Upper lobe of left lung (tissue), 6 donors: Measurements from ENCODE around the gene VSIG10L. TPM values are rescaled to one million over a fixed set of nuclear protein-coding genes. Genes with fewer than 3 reads are reported as not detected.
A peak's percentile ranks its signal among the peaks of the same experiment; 100 is the strongest.

Source experiments
- ATAC-seq, 2 donors: fragments of 200-7000 bp; cut with Tn5 transposase; one replicate each; pipeline ENCODE4 v1.9.1; 2022; ENCODE audit warnings: mild to moderate bottlenecking in 2 of 2, moderate library complexity in 2 of 2; ENCODE audit not compliant: low FRiP score in 2 of 2
- DNase-seq, 2 donors: peaks; one replicate each; pipeline ENCODE4 v3.0.0-alpha.2; 2019 to 2020
- H3K27ac ChIP-seq, 4 donors: fragments of 200-600 bp; sonication (generic); one replicate each; pipeline ENCODE4 v1.5.1; 2016 to 2019
- H3K27me3 ChIP-seq, 4 donors: fragments of 200-600 bp; sonication (generic); one replicate each; pipeline ENCODE4 v1.5.1; 2017 to 2019
- H3K36me3 ChIP-seq, 4 donors: fragments of 200-600 bp; sonication (generic); one replicate each; pipeline ENCODE4 v1.5.1; 2016 to 2019
- H3K4me1 ChIP-seq, 4 donors: fragments of 200-600 bp; sonication (generic); one replicate each; pipeline ENCODE4 v1.5.1; 2018 to 2019
- H3K4me3 ChIP-seq, 4 donors: fragments of 200-600 bp; sonication (generic); one replicate each; pipeline ENCODE4 v1.5.1; 2017 to 2019; ENCODE audit warnings: mild to moderate bottlenecking in 2 of 4, moderate library complexity in 1 of 4
- H3K9me3 ChIP-seq, 4 donors: fragments of 200-600 bp; sonication (generic); one replicate each; pipeline ENCODE4 v1.5.1; 2018 to 2019
- EP300 ChIP-seq, 4 donors: sonication (generic); formaldehyde crosslinking; IDR thresholded peaks; one replicate each; pipeline ENCODE4 v1.5.1; 2017; ENCODE audit warnings: antibody characterized with exemption in 4 of 4, control low read depth in 2 of 4
- POLR2A ChIP-seq, 4 donors: fragments of 450-650 bp; IDR thresholded peaks; one replicate each; pipeline ENCODE4 v1.5.1; 2016 to 2017; ENCODE audit warnings: antibody characterized with exemption in 4 of 4, mild to moderate bottlenecking in 2 of 4
- POLR2AphosphoS5 ChIP-seq, 2 donors: sonication (generic); formaldehyde crosslinking; IDR thresholded peaks; one replicate each; pipeline ENCODE4 v1.5.1; 2017; ENCODE audit warnings: antibody characterized with exemption in 2 of 2
- WGBS, 2 donors: methylation state at CpG; one replicate each; pipeline ENCODE4 v1.1.5; 2017 to 2018; 5-methylcytosine and 5-hydroxymethylcytosine counted together
- total RNA-seq, 6 donors: library from RNA; depleted of rRNA in 4 of 6; stranded (reverse); fragments of >200 nt in 4 of 6; gene quantifications; one replicate each; pipeline versions ENCODE4 v1.1.0 to v1.2.1, GENCODE V29; 2016 to 2021
- TF ChIP-seq, protein P1 (sequence below), 6 experiments: fragments of 450-650 bp in 4 of 6; fragments of 200-600 bp in 2 of 6; sonication (generic) in 2 of 6; IDR thresholded peaks; one replicate each; pipeline ENCODE4 v1.5.1; 2016 to 2019; ENCODE audit warnings: antibody characterized with exemption in 6 of 6
- donor health status: DM: no; HTN: no; CAD: no; lungs with moderate emphysema.
- donor health status: DM: no; HTN: yes; CAD: no; lungs with severe emphysema.

The VSIG10L gene
- total RNA-seq: 10 to 100 TPM in 1 of 6 donors, 1 to 10 TPM in 4, under 1 TPM in 1; 0.76 to 13.6 (median 2.8) TPM

DNA sequence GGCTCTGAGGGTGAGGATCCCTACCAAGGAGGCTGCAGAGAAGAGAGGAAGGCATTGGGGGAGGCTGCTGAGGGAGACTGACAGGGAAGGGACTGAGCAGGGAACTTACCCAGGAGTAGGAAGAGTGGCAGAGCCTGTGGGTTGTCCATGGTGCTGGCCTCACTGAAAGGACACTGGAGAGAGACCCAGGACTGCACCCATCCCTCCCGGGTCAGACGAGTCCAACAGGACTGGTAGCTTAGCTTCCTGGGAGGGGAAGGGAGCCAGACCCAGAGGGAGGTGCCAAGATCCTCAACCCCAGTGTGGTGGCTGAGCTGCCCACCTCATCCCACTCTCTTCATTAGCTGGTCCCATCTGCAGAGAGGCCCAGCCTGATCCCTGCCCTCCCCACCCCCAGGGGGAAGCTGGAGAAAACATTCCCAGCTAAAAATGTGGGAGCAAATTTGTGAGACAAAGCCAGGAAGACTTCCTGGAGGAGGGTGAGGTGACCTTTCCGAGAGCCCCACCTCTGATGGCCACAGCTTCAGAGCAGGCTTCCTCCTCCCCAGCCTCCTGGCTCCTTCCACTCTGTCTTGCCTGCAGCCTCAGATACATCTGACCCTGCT, at the start of gene VSIG10L:
Gene VSIG10L (minus strand): TSS at position 164 of the 605 bp plus-strand sequence. CDS start 15 bp downstream, at position 149.
- H3K27ac ChIP-seq: no peak within 1 kb of the TSS
- H3K36me3 ChIP-seq: peaks cover 4 to 23% (median 16%) of the 10 kb centered on the region in 4 donors
- WGBS, 2 donors: 47 to 53% methylated on average over 3 of the region's 3 CpGs
- no peak for TF ChIP-seq EP300 (IDR thresholded peaks at IDR 0.05)
- no peak for TF ChIP-seq POLR2AphosphoS5 (IDR thresholded peaks at IDR 0.05)
- TF ChIP-seq, protein P1, sequence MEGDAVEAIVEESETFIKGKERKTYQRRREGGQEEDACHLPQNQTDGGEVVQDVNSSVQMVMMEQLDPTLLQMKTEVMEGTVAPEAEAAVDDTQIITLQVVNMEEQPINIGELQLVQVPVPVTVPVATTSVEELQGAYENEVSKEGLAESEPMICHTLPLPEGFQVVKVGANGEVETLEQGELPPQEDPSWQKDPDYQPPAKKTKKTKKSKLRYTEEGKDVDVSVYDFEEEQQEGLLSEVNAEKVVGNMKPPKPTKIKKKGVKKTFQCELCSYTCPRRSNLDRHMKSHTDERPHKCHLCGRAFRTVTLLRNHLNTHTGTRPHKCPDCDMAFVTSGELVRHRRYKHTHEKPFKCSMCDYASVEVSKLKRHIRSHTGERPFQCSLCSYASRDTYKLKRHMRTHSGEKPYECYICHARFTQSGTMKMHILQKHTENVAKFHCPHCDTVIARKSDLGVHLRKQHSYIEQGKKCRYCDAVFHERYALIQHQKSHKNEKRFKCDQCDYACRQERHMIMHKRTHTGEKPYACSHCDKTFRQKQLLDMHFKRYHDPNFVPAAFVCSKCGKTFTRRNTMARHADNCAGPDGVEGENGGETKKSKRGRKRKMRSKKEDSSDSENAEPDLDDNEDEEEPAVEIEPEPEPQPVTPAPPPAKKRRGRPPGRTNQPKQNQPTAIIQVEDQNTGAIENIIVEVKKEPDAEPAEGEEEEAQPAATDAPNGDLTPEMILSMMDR (IDR thresholded peaks at IDR 0.05): no peak
- TF ChIP-seq POLR2A (IDR thresholded peaks at IDR 0.05): no peak
- no peaks in the 10 kb centered on the region for H3K27me3 ChIP-seq
- H3K9me3 ChIP-seq: no peaks in the 10 kb centered on the region
- DNase-seq: no peak
- no peak within 1 kb of the TSS for H3K4me3 ChIP-seq
- no peak for ATAC-seq
- H3K4me1 ChIP-seq: peaks cover 9 to 25% (median 20%) of the 10 kb centered on the region in 4 donors

DNA sequence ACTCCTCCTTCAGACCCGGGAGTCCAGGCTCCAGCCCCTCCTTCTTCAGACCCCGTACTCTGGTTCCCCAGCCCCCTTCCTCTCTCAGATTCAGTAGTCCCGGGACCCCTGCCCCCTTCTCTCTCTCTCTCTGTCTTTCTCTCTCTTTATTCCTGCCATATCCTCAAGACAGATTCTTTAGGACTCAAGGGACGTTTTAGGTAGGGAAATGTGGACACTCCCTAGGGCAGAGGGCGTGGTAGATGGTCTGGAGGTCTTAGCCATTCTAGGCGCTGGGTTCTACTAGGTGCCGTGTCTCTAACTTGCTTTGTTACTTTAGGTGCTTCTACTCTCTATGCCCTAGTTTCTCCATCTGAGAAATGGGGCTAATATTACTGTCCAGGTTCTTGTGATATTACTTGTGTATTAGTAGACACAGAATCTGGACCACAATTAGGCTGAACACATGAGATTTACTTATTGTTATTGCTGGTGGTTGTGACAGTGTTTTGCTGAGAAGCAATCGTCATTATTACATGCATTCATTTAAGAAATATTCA, 49.2 kb upstream of the VSIG10L start:
- Histone ChIP-seq H3K36me3 (no peaks in the 10 kb centered on the region), H3K4me3 (no peak overlapping the region), H3K4me1 (peaks cover 6 to 17% (median 10%) of the 10 kb centered on the region in 4 donors), H3K27ac (peak overlapping the region in 2 of 4 donors; percentile 36 to 47), H3K27me3 (no peaks in the 10 kb centered on the region), H3K9me3 (no peaks in the 10 kb centered on the region)
- ATAC-seq (no peak), DNase-seq (no peak)
- TF ChIP-seq, protein P1 (IDR thresholded peaks at IDR 0.05): no peak
- 59 to 62% methylated on average over 8 of the region's 8 CpGs for WGBS, 2 donors

DNA sequence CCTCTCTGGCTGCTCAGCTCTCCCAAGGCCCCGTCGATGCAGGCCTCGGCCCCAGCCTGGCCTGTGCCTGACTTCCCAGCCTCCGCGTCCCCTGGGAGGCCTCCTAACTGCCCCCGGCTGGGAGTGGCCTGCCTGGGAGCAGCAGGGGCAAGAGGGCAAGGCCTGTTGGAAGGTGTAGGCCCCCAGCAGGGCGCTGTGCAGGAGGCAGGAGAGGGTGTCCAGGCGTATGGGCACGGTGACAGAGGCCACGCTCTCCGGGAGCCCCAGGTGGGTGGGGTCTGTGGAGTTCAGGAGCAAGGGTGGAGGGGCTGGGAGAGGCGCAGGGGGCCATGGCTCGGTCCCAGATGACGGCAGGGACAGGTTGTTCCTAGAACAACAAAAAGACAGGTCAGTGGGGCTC, 47.2 kb upstream of the VSIG10L start:
- no peaks in the 10 kb centered on the region for H3K9me3 ChIP-seq
- 87 to 91% methylated on average over 7 to 11 of the region's 14 CpGs for WGBS, 2 donors
- DNase-seq (peak in 1 of 2 donors; percentile 60), ATAC-seq (no peak)
- H3K27me3 ChIP-seq: no peaks in the 10 kb centered on the region
- H3K4me1 ChIP-seq: peaks cover 0 to 6% (median 2%) of the 10 kb centered on the region in 4 donors
- H3K36me3 ChIP-seq: no peaks in the 10 kb centered on the region
- TF ChIP-seq POLR2AphosphoS5 (IDR thresholded peaks at IDR 0.05): no peak
- TF ChIP-seq, protein P1 (IDR thresholded peaks at IDR 0.05): no peak
- no peak for TF ChIP-seq EP300 (IDR thresholded peaks at IDR 0.05)
- no peak for TF ChIP-seq POLR2A (IDR thresholded peaks at IDR 0.05)
- no peak overlapping the region for H3K27ac ChIP-seq
- no peak overlapping the region for H3K4me3 ChIP-seq

DNA sequence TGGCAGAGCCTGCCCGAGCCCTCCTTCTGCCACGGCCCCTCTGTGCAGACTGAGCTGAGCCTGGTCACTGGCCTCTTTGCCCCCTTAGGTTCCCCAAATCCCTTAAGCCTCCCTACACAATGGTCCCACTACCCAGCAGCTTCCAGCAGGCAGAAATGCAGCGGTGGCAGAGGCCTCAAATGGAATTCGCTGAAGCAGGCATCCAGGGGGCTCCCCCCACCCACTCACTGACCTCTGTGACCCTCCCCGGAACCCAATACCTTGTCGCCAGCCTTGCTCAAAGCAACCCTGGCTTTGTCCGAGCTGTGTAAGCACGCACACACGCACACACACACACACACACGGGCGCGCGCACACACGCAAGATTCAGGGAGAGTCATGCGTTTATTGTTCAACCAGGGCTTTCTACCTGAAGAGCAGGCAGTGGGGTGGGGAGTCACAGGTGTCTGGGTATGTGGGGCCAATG, 46.0 kb upstream of the VSIG10L start, which contains the start of gene LIM2:
Gene LIM2 (minus strand): TSS at position 51 of the 466 bp plus-strand sequence. CDS start 531 bp downstream, outside the sequence.
- no peaks in the 10 kb centered on the region for H3K27me3 ChIP-seq
- TF ChIP-seq, protein P1 (IDR thresholded peaks at IDR 0.05): no peak
- TF ChIP-seq POLR2AphosphoS5 (IDR thresholded peaks at IDR 0.05): no peak
- no peak for TF ChIP-seq EP300 (IDR thresholded peaks at IDR 0.05)
- no peak for TF ChIP-seq POLR2A (IDR thresholded peaks at IDR 0.05)
- peak within 1 kb of the TSS in 1 of 4 donors; percentile 10 for H3K4me3 ChIP-seq
- WGBS, 2 donors: 79 to 82% methylated on average over 15 of the region's 15 CpGs
- ATAC-seq: no peak
- H3K4me1 ChIP-seq: no peaks in the 10 kb centered on the region
- H3K27ac ChIP-seq: peak within 1 kb of the TSS in 1 of 4 donors; percentile 16
- no peak for DNase-seq
- H3K9me3 ChIP-seq: no peaks in the 10 kb centered on the region
- H3K36me3 ChIP-seq: no peaks in the 10 kb centered on the region
